ENCODE measurements around the gene FAM83F.

The FAM83F gene

DNA sequence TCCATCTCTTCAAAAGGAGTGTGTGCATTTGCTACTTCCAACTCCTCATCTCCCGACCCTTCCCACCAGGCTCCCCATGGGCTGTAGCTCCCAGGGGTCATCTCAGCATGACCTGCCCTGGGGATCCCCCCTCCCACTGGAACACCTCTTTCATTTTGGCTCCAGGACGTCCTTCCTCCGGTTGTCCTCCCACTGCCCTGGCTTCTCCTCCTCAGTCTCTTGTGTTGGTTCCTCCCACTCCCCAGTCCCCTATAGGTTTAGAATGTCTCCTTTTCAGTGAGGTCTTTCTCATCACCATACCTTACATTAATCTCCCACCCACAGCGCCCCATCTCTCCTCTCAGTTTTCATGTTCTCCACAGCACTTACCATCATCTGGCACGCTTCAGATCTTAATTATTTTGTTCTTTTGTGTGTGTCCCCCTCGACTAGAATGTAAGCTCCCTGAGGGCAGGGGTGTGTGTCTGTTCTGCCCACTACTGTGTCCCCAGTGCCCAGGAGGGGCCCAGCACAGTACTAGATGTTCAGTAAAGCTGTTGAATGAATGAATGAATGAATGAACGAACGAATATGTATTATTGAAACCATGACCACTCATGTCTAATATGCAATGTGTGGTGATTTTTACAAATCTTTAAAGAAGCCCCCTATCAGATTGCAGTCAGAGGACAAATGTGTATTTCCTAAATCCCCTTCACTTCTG is 36.6 kb upstream of the FAM83F start:
- FAIRE-seq (no peak), DNase-seq (ENCODE audit: insufficient read length, low spot score) (no peak)
- no peak for TF ChIP-seq POLR2A (IDR thresholded peaks at IDR 0.05; ENCODE audit: low read depth, low read length)

- FAIRE-seq: no peak
- TF ChIP-seq POLR2A (IDR thresholded peaks at IDR 0.05; ENCODE audit: low read depth, low read length): no peak
These were observed 35.7 kb upstream of the FAM83F start for GRCh38 chr22:39958949-39959639.

DNA sequence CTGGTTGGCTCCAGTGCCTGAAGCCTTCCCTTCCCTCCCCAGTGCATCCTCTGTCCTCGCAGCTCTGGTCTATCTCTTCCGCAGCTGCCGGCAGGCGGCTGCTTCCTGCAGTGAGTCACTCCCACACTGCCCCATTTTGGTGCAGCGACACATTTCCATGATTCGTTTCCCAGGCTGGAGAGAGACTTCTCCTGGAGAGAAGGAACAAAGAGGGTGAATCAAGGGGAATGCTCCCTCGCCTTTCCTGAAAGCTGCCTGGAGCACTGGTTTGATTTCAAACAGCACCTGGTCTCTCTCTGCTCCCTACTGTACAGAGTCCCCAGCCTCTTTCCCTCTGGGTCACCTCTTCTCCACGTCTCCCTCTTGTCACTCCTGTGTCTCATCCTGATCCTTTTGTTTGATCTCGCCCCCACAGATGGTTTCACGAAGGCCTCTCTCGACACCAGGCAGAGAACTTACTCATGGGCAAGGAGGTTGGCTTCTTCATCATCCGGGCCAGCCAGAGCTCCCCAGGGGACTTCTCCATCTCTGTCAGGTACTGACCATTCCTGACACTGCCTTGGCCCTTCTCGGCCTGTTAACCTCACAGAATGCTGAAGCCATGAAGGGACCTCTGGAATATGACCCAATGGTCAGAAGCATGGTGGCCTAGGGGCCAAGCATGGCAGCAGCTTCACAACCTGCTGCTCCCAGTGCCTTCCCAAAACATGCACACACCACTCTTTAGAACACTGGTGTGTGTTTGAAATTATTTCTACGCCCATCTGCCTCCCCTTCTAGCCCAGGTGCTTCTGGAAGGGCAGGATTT is 34.9 kb upstream of the FAM83F start, which contains the start of gene TMA7B:
TSS of gene TMA7B (plus strand) at position 758 of the 808 bp plus-strand sequence. CDS start 3,978 bp downstream, outside the sequence.
- no peak for TF ChIP-seq POLR2A (IDR thresholded peaks at IDR 0.05; ENCODE audit: low read depth, low read length)
- DNase-seq (ENCODE audit: insufficient read length, low spot score): peak; percentile 38
- FAIRE-seq: peak; percentile 48

More at GRCh38 chr22:39958949-39959639, 35.7 kb upstream of the FAM83F start:
- no peak for DNase-seq (ENCODE audit: insufficient read length, low spot score)

GRCh38 chr22:39960791-39961746 is 33.7 kb upstream of the FAM83F start:
- peak; percentile 95 for FAIRE-seq
- no peak for TF ChIP-seq POLR2A (IDR thresholded peaks at IDR 0.05; ENCODE audit: low read depth, low read length)
- DNase-seq (ENCODE audit: insufficient read length, low spot score): peak; percentile 62

- no peak for DNase-seq (ENCODE audit: insufficient read length, low spot score)
- TF ChIP-seq POLR2A (IDR thresholded peaks at IDR 0.05; ENCODE audit: low read depth, low read length): no peak
- no peak for FAIRE-seq
These were observed 32.7 kb upstream of the FAM83F start for GRCh38 chr22:39962071-39962470.

DNA sequence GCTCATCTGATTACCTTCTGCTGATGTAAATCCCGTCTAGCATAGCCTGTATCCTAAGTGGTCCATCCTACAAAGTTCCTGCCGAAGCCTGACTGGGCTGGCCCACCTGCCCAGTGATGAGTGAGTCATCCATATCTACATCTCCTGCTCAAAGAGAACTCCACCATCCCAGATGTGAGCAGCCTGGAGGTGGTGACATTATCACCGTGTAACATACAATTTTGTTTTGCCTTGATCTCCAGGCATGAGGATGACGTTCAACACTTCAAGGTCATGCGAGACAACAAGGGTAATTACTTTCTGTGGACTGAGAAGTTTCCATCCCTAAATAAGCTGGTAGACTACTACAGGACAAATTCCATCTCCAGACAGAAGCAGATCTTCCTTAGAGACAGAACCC is 29.0 kb upstream of the FAM83F start:
- DNase-seq (ENCODE audit: insufficient read length, low spot score) (no peak), FAIRE-seq (no peak)
- no peak for TF ChIP-seq POLR2A (IDR thresholded peaks at IDR 0.05; ENCODE audit: low read depth, low read length)

DNA sequence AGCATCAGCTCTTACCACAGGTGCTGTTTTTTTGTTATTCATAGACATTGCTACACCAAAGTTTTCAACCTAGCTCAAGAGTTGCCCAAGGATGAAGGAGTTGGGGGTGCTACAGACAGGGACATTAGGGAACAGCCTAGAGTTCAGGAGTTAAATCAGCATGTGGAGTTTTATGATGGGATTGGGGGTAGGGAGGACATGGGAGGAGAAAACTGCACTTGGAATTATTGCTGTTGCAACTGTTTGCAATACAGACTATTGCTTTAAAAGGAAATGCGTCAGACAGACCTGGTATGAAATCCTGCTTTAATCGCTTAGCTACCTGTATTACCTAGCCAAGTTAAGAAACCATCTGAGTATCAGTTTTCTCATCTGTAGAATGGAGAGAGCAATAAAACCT is 28.3 kb upstream of the FAM83F start:
- FAIRE-seq (no peak), DNase-seq (ENCODE audit: insufficient read length, low spot score) (no peak)
- no peak for TF ChIP-seq POLR2A (IDR thresholded peaks at IDR 0.05; ENCODE audit: low read depth, low read length)

DNA sequence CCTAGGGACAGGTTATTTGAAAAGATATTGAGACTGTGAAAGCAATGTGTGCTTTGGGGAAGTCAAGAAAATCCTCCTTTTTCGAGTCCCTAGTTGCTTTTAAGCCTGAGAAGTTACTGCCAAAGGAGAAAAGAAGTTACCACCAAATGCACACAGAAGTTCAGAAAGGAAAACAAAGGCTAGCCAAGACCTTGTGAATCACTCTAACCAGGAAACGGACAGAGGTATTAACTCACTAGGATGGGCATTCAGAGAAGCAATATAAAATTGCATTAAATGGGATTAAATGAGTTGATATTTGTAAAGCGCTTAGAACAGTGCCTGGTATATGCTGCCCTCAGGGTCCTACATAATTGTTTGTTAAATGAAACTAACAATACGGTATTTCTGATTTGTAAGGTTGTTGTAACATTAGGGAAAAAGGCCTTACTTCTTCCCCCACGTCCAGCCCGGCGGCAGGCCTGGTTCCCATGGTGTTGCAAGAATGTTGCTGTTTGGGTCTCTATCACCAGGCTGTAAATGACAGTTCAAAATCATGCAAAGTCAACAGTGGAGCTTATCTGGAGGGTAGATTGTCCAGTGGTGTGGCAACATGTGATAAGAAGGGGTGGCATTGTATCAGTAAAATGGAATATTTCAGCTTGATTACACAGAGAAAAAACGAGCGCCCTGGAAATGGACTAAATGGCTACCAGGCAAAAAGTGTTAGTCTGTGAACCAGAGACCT is 27.5 kb upstream of the FAM83F start:
- FAIRE-seq (peak; percentile 6), DNase-seq (ENCODE audit: insufficient read length, low spot score) (no peak)
- TF ChIP-seq POLR2A (IDR thresholded peaks at IDR 0.05; ENCODE audit: low read depth, low read length): no peak

DNA sequence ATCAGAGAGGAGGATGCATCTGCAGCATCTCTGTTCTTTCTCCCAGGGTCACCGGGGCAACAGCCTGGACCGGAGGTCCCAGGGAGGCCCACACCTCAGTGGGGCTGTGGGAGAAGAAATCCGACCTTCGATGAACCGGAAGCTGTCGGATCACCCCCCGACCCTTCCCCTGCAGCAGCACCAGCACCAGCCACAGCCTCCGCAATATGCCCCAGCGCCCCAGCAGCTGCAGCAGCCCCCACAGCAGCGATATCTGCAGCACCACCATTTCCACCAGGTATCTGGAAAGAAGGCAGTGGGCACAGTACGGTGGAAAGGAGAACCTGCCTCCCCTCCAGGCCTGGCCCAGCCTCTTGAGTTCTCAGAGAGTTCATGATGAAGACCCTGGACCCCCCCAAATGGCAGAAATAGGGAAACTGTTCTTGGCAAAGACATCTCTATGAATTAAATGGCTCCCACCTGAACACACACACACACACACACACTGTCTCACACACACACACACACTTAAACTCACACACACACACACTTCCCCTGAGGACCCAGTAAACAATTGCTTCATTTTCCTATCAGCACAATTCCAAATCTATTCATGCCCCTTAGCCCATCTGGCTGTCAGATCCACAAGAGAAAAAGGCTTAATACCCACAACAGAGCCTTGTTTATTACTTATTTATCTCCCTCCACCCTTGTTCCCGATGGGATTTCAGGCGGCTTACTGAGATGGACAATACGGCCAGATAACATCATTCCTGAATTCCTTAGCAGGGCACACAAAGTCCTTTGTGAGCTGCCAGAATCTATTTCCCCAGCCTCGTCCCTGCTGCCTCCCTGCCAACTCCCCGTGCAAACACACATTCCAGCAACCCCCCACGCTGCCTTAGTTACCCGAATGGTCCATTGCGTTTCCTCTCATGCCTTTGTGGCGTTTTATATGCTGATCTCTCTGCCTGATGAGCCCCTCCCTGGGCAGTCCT is 26.5 kb upstream of the FAM83F start:
- TF ChIP-seq POLR2A (IDR thresholded peaks at IDR 0.05; ENCODE audit: low read depth, low read length): no peak
- DNase-seq (ENCODE audit: insufficient read length, low spot score) (no peak), FAIRE-seq (no peak)

DNA sequence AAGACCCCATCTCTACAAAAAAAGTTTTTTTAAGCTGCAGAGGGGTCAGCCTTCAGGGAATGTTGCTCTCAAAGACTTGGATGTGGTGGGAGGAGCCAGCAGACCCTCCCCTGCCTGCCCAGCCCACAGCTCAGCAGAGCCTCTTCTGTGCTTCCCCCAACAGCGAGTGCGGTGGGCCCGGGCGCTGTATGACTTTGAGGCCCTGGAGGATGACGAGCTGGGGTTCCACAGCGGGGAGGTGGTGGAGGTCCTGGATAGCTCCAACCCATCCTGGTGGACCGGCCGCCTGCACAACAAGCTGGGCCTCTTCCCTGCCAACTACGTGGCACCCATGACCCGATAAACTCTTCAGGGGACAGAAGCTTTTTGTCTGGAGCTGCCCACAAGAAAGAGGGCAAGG is 24.0 kb upstream of the FAM83F start:
- DNase-seq (ENCODE audit: insufficient read length, low spot score) (no peak), FAIRE-seq (no peak)
- no peak for TF ChIP-seq POLR2A (IDR thresholded peaks at IDR 0.05; ENCODE audit: low read depth, low read length)

- DNase-seq (ENCODE audit: insufficient read length, low spot score) (no peak), FAIRE-seq (no peak)
- no peak for TF ChIP-seq POLR2A (IDR thresholded peaks at IDR 0.05; ENCODE audit: low read depth, low read length)
These were observed 22.1 kb upstream of the FAM83F start for GRCh38 chr22:39972641-39973040.
